ENCODE data around the gene ASPSCR1.

DNA sequence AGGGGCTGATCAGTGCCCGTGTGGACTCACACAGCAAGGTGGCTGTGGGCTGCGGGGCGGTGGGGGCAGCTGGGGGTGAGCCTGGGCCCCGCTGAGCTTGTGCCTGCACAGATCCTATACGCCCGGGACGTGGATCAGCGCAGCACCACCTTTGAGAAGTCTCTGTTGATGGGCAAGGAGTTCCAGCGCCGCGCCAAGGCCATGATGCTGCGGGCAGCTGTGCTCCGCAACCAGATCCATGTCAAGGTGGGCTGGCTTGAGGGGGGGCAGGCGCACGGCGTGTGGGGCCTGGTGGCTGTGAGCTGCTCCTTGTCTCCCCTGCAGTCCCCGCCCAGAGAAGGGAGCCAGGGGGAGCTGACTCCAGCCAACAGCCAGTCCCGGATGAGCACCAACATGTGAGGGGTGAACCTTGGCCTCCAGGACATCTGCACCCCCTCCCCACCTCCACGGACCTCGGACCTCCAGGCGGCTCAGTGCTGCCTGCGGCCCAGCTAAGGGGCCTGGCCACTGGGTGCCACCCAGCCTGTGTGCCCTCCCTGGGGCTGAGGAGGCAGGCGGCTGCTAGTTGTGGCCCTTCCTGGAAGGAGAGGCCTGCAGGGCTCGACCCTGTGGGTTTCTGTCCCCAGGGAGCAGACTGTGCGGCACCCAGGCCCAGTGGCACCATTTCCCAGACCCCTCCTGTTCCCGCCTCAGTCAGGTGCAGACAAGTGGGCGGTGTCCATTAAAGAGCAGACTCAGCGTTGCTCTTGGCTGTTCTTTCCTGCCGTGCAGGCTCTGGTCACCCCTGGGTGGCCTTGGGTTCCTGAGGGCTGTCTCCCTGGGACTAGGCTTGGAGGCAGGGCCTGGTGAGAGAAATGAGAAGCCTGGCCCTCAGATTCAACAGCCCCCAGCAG is 79.5 kb downstream of the ASPSCR1 start:
- TF ChIP-seq, protein P1, sequence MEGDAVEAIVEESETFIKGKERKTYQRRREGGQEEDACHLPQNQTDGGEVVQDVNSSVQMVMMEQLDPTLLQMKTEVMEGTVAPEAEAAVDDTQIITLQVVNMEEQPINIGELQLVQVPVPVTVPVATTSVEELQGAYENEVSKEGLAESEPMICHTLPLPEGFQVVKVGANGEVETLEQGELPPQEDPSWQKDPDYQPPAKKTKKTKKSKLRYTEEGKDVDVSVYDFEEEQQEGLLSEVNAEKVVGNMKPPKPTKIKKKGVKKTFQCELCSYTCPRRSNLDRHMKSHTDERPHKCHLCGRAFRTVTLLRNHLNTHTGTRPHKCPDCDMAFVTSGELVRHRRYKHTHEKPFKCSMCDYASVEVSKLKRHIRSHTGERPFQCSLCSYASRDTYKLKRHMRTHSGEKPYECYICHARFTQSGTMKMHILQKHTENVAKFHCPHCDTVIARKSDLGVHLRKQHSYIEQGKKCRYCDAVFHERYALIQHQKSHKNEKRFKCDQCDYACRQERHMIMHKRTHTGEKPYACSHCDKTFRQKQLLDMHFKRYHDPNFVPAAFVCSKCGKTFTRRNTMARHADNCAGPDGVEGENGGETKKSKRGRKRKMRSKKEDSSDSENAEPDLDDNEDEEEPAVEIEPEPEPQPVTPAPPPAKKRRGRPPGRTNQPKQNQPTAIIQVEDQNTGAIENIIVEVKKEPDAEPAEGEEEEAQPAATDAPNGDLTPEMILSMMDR (IDR thresholded peaks at IDR 0.05) = no peak
- TF ChIP-seq POLR2A (IDR thresholded peaks at IDR 0.05) = no peak
- TF ChIP-seq POLR2AphosphoS5 (IDR thresholded peaks at IDR 0.05) = no peak
- no peak for TF ChIP-seq EP300 (IDR thresholded peaks at IDR 0.05; ENCODE audit: low read depth)

All from transverse colon (tissue), 4 donors.